A673 (cell line): ENCODE results near the gene MNAT1. TPM values are rescaled to one million over a fixed set of nuclear protein-coding genes. Genes with fewer than 3 reads are reported as not detected.

ENCODE experiments used
- BruUV-seq: library from RNA; stranded (reverse); fragments of 400-500 nt; replicated peaks from 2 replicates; lab custom pipeline; 2021; lab: Mats Ljungman, UMichigan
- CTCF ChIA-PET: fragments of 300-600 bp; sonication (Branson Sonifier 250); formaldehyde crosslinking; loops from one replicate; lab custom pipeline; 2022; ENCODE audit warnings: antibody characterized with exemption; lab: Charles Lee
- POLR2A ChIA-PET: fragments of 300-600 bp; sonication (Branson Sonifier 250); formaldehyde crosslinking; loops from one replicate; lab custom pipeline; 2022; ENCODE audit warnings: antibody characterized with exemption; ENCODE audit not compliant: low non-redundant PET; lab: Charles Lee
- DNase-seq: peaks from one replicate; pipeline ENCODE4 v3.0.0-alpha.2; 2015; ENCODE audit warnings: low spot score
- H3K27ac ChIP-seq: fragments of 200-600 bp; sonication (generic); 2 replicates; pipeline ENCODE4 v1.5.1; 2016; ENCODE audit warnings: mixed run types, low read depth, mild to moderate bottlenecking, mixed read lengths, antibody characterized with exemption, low read length; ENCODE audit not compliant: poor library complexity, severe bottlenecking
- H3K27me3 ChIP-seq: fragments of 200-600 bp; sonication (generic); replicated peaks from 2 replicates; pipeline ENCODE4 v1.6.1; 2017; ENCODE audit warnings: mixed run types, low read depth, mild to moderate bottlenecking, mixed read lengths, antibody characterized with exemption, low read length; ENCODE audit not compliant: insufficient read depth, poor library complexity
- H3K36me3 ChIP-seq: fragments of 200-600 bp; sonication (generic); 2 replicates; pipeline ENCODE4 v1.6.1; 2016; ENCODE audit warnings: mixed run types, mild to moderate bottlenecking, mixed read lengths, antibody characterized with exemption, low read length; ENCODE audit not compliant: insufficient read depth, poor library complexity, severe bottlenecking
- H3K4me1 ChIP-seq: fragments of 200-600 bp; sonication (generic); 2 replicates; pipeline ENCODE4 v1.6.1; 2017; ENCODE audit warnings: mixed run types, mild to moderate bottlenecking, mixed read lengths, antibody characterized with exemption, low read length; ENCODE audit not compliant: insufficient read depth, poor library complexity, severe bottlenecking
- H3K4me3 ChIP-seq: fragments of 200-600 bp; sonication (generic); 2 replicates; pipeline ENCODE4 v1.5.1; 2016; ENCODE audit warnings: low read depth, mixed run types, mild to moderate bottlenecking, mixed read lengths, low read length; ENCODE audit not compliant: poor library complexity, severe bottlenecking
- H3K9me3 ChIP-seq: fragments of 200-600 bp; sonication (generic); 2 replicates; pipeline ENCODE4 v1.6.1; 2016; ENCODE audit warnings: mixed run types, low read depth, mild to moderate bottlenecking, mixed read lengths, antibody characterized with exemption, low read length; ENCODE audit not compliant: poor library complexity, severe bottlenecking
- CTCF ChIP-seq: fragments of 300-800, 200-600 bp; sonication (generic); conservative IDR thresholded peaks from 2 replicates; pipeline ENCODE4 v1.5.1; 2017; ENCODE audit warnings: low read depth, mild to moderate bottlenecking, antibody characterized with exemption, low read length, moderate library complexity, mixed read lengths
- EZH2 ChIP-seq: fragments of 200-600 bp; sonication (generic); IDR thresholded peaks from 2 replicates; pipeline ENCODE4 v1.6.1; 2017; ENCODE audit warnings: borderline replicate concordance, low read depth, mild to moderate bottlenecking, mixed read lengths, antibody characterized with exemption, low read length; ENCODE audit not compliant: poor library complexity, severe bottlenecking
- intact Hi-C: fragments of 100-400 bp; cut with micrococcal nuclease; formaldehyde crosslinking; loops from one replicate; pipeline ENCODE4 v1.10.0; 2022; ENCODE audit not compliant: unreplicated experiment
- total RNA-seq: library from RNA; stranded (reverse); gene quantifications from 2 replicates; pipeline ENCODE4 v1.2.3, GENCODE V29; 2021

MNAT1 gene
- total RNA-seq, 1 experiment from 2014 or later: 70.9 TPM

GRCh38 chr14:60859525-60859924, 125.0 kb downstream of the MNAT1 start:
- no TSS peak for BruUV-seq
- no peaks in the 10 kb centered on the region for H3K36me3 ChIP-seq
- H3K4me1 ChIP-seq: peaks cover 21% of the 10 kb centered on the region
- no peak overlapping the region for H3K4me3 ChIP-seq
- TF ChIP-seq CTCF: no peak
- TF ChIP-seq EZH2: no peak
- H3K9me3 ChIP-seq: no peaks in the 10 kb centered on the region
- ChIA-PET CTCF (no interaction called here), POLR2A (no interaction called here)
- no peak for DNase-seq
- intact Hi-C loops: no loop called here
- H3K27ac ChIP-seq: no peak overlapping the region
- H3K27me3 ChIP-seq: no peaks in the 10 kb centered on the region

GRCh38 chr14:60861545-60862140, 127.1 kb downstream of the MNAT1 start:
- no TSS peak for BruUV-seq
- no peak overlapping the region for H3K4me3 ChIP-seq
- no peak for TF ChIP-seq CTCF
- no peak for DNase-seq
- CTCF ChIA-PET: no interaction called here
- H3K9me3 ChIP-seq: no peaks in the 10 kb centered on the region
- intact Hi-C loops: no loop called here
- POLR2A ChIA-PET: no interaction called here
- H3K36me3 ChIP-seq: no peaks in the 10 kb centered on the region
- peaks cover 30% of the 10 kb centered on the region for H3K4me1 ChIP-seq
- H3K27ac ChIP-seq: peak overlapping the region; percentile 35
- H3K27me3 ChIP-seq: no peaks in the 10 kb centered on the region

GRCh38 chr14:60862283-60862682, 127.7 kb downstream of the MNAT1 start:
- H3K9me3 ChIP-seq: no peaks in the 10 kb centered on the region
- intact Hi-C loops: no loop called here
- H3K27me3 ChIP-seq: no peaks in the 10 kb centered on the region
- POLR2A ChIA-PET: no interaction called here
- CTCF ChIA-PET: no interaction called here
- H3K27ac ChIP-seq: peak overlapping the region; percentile 35
- no peaks in the 10 kb centered on the region for H3K36me3 ChIP-seq
- TF ChIP-seq EZH2: no peak
- no peak for TF ChIP-seq CTCF
- no peak overlapping the region for H3K4me3 ChIP-seq
- peaks cover 35% of the 10 kb centered on the region for H3K4me1 ChIP-seq
- peak; percentile 53 for DNase-seq
- no TSS peak for BruUV-seq
